T-helper 1 cell (primary cell): ENCODE measurements around the gene IQCF6.
"Not testable (repeated sequence)": the region's sequence is repeated elsewhere in the genome, so short reads cannot be mapped to it uniquely, and the experiment has no call there.

Experiments
- DNase-seq, 5 donors: peaks; one replicate each; pipeline ENCODE4 v3.0.0-alpha.2; 2012 to 2020

Gene IQCF6

GRCh38 chr3:51759203-51759602 is 19.8 kb downstream of the IQCF6 start:
- DNase-seq = no peak

- DNase-seq = not testable (repeated sequence)
These were observed 25.0 kb downstream of the IQCF6 start for GRCh38 chr3:51753763-51754750.

DNA sequence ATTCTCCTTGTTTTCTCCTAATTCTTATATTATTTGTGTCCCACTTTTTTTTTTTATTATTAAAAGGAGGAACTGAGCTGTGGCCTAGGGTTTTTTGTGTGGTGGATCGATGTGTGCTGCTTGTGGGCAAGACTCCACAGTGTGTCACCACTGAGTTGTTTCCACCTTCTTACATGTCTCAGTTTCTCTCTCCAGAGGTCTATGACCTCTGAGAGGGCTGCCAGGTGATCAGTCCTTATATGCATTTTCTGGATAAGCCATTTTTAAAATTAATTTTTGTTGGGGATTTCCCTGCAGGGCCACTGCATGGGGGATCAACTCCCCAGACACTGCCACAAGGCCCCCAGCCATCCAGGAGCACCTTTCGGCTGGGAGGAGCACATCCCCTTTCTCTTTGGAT is 27.8 kb downstream of the IQCF6 start:
- no peak for DNase-seq

DNA sequence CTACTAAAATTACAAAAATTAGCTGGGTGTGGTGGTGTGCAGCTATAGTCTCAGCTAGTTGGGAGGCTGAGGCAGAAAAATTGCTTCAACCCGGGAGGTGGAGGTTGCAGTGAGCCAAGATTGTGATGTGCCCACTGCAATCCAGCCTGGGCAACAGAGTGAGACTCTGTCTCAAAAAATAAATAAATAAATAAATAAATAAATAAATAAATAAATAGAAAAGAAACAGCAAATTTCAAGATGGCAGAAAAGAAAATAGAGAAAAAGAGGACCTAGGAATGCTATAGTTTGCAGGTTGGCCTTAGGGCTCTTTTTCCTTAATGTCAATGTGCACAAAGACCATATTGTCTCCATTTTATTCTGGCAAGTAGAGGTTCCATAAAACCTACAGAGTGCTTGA is 28.2 kb downstream of the IQCF6 start:
- no peak for DNase-seq

GRCh38 chr3:51748327-51748726 is 30.7 kb downstream of the IQCF6 start:
- DNase-seq = no peak

DNA sequence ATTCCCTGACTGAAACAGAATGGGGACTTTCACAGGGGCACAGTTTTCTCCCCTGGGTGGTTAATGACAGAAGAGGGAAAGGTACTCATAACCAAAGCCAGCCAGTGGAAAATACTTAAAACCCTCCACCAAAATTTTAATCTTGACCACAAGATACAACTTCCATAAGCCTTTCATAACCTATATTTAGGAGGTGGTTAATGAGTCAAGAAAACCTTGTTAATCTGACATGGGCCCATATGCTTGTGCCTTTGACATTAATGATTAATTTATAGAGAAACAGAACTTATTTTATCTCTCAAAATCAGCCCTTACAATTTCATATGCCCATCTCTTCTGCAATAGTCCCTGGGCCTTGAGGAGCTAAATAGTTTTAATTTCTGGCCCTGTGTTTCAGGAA is 31.2 kb downstream of the IQCF6 start:
- no peak for DNase-seq

- DNase-seq = not testable (repeated sequence)
These were observed 36.1 kb downstream of the IQCF6 start for GRCh38 chr3:51742978-51743377.

GRCh38 chr3:51742320-51742719 is 36.7 kb downstream of the IQCF6 start:
- DNase-seq = not testable (repeated sequence)

DNA sequence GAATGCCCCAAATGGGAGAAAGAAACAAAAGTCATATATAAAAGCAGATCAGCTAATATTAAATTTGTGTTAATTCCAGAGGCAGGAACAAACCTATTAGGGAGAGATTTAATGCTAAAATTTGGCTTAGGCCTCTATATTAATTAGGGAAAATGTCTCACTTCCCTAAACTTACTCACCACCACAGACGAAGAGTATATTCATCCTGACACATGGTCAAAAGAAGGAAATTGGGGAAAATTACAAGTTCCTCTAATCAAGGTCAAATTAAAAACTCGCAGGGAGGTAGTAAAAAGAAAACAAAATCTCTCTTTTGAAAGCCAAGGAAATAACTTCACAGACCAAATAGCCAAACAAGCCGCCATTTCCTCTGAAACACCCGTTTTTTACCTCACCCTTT is 39.9 kb downstream of the IQCF6 start:
- no peak for DNase-seq

- no peak for DNase-seq
These were observed 43.1 kb downstream of the IQCF6 start for GRCh38 chr3:51735950-51736349.

- no peak for DNase-seq
These were observed 44.0 kb downstream of the IQCF6 start for GRCh38 chr3:51735039-51735438.

DNA sequence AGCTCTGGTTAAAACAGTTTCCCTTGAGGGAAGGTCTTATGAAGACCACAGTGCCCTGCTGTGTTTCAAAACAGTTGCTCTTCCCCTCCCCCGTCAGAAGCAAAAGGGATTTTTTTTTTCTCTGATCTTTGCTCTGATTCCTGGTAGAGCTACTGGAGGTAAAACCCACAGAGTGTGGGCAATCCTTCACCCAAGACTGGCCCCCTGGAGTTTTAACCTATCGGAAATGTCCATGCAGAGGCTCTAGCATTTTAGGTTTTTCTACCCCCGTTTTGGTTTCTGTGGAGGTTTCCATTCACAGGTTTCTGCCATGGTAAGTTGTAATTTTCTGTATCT is 44.5 kb downstream of the IQCF6 start:
- DNase-seq = peak in 1 of 5 donors; percentile 58

DNA sequence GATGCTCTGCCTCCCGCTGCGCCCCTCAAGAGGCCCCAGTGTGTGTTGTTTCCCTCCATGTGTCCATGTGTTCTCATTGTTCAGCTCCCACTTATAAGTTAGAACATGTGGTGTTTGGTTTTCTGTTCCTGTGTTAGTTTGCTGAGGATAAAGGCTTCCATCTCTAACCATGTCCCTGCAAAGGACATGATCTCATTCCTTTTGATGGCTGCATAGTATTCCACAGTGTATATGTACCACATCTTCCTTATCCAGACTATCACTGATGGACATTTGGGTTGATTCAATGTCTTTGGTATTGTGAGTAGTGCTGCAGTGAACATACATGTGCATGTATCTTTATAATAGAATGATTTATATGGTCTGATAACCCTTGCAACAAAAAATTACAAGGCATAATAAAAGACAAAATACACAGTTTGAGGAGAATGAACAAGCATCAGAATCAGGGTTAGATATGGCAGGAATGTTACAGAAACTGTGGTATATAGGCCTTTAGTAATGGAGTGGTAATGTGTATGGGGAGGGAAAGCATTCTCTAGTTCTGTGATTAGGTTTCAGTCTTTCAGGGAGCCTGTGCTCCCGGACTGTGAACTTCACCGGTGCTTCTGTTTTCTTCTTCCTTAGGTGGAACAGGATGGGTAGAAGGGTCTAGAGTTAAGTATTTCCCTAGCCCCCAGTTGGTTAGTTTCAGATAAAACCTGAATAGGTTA is 45.0 kb downstream of the IQCF6 start:
- DNase-seq = no peak

DNA sequence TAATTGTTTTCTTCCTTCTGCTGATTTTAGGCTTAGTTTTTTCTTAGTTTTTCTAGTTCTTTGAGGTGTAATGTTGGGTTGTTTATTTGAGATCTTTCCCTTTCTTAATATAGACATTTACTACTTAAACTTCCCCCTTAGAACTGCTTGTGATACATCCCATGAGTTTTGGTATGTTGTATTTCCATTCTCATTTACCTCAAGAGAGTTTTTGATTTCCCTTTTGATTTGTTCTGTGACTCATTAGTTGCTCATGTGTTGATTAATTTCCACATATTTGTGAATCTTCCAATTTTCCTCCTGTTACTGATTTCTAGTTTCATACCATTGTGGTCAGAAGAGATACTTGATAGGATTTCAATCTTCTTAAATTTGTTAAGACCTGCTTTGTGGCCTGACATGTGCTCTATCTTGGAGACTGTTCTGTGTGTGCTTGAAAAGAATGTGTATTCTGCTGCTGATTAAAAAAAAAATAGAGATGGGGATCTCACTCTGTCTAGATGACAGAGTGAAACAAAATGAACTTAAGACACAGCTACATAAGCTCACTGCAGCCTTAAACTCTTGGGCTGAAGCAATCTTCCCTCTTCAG is 49.9 kb downstream of the IQCF6 start:
- DNase-seq = no peak
